Activated CD4-positive, alpha-beta T cell treated with anti-CD3 and anti-CD28 coated beads for 36 hours (primary cell): ENCODE measurements around the gene HSF4. TPM values are rescaled to one million over a fixed set of nuclear protein-coding genes. Genes with fewer than 3 reads are reported as not detected.
A peak's percentile ranks its signal among the peaks of the same experiment; 100 is the strongest.

ENCODE experiments used
- ATAC-seq: fragments of 200-7000 bp; cut with Tn5 transposase; one replicate; pipeline ENCODE4 v1.10.0; 2021; ENCODE audit warnings: mild to moderate bottlenecking, moderate library complexity
- CTCF ChIA-PET: fragments of 350-600 bp; sonication (Branson Sonifier 250); formaldehyde crosslinking; loops from one replicate; lab custom pipeline; 2021; ENCODE audit warnings: antibody characterized with exemption; lab: Charles Lee
- POLR2A ChIA-PET: fragments of 350-600 bp; sonication (Branson Sonifier 250); formaldehyde crosslinking; loops from one replicate; lab custom pipeline; 2021; ENCODE audit warnings: antibody characterized with exemption, inconsistent platforms; lab: Charles Lee
- DNase-seq: peaks from one replicate; pipeline ENCODE4 v3.0.0-alpha.2; 2020
- H3K27ac Mint-ChIP-seq: one replicate; pipeline ENCODE4 v1.8.0; 2021; ENCODE audit warnings: mixed read lengths
- H3K27me3 Mint-ChIP-seq: one replicate; pipeline ENCODE4 v1.8.0; 2021; ENCODE audit warnings: mixed read lengths
- H3K36me3 Mint-ChIP-seq: one replicate; pipeline ENCODE4 v1.8.0; 2021; ENCODE audit warnings: low read depth, mixed read lengths
- H3K4me1 Mint-ChIP-seq: one replicate; pipeline ENCODE4 v1.8.0; 2021; ENCODE audit warnings: mixed read lengths
- H3K4me3 Mint-ChIP-seq: one replicate; pipeline ENCODE4 v1.8.0; 2021; ENCODE audit warnings: mild to moderate bottlenecking, moderate library complexity, mixed read lengths
- H3K9me3 Mint-ChIP-seq: one replicate; pipeline ENCODE4 v1.8.0; 2021; ENCODE audit warnings: low read depth, mixed read lengths
- intact Hi-C, 2 experiments: fragments of 100-400 bp; cut with DNase I in 1 of 2; cut with micrococcal nuclease in 1 of 2; formaldehyde crosslinking; loops; one replicate each; pipeline versions ENCODE4 v1.14.2 to v1.15.1; 2022 to 2024; cut with DNase I, micrococcal nuclease
- total RNA-seq, 2 experiments: library from RNA; stranded (reverse); gene quantifications; one replicate each; pipeline ENCODE4 v1.2.3, GENCODE V29; 2021

Gene HSF4
- total RNA-seq, 2 experiments from 2014 or later, result 15.7 to 20.7 TPM

- ATAC-seq (peak; percentile 46), DNase-seq (peak; percentile 64)
- intact Hi-C loops, result no loop called here
- POLR2A ChIA-PET, result interaction anchor here (0.7 to 1.5 kb wide), 3 partner anchors 9 to 12 kb away, joined by 3 to 4 read pairs (median 3); partner anchors contain the start of genes FBXL8 and TRADD
- Mint-ChIP-seq H3K4me1 (peaks cover 15% of the 10 kb centered on the region), H3K4me3 (peak within 1 kb of the TSS; percentile 63), H3K27ac (no peak within 1 kb of the TSS), H3K9me3 (no peaks in the 10 kb centered on the region), H3K27me3 (peaks cover 14% of the 10 kb centered on the region), H3K36me3 (peaks cover 23% of the 10 kb centered on the region)
- CTCF ChIA-PET, result interaction anchor here (0.6 to 1.9 kb wide), 14 partner anchors 10 to 321 kb away, joined by 3 to 8 read pairs (median 4); no protein-coding TSS in a partner anchor
These were observed 13.6 kb upstream of the HSF4 start, which contains the start of gene B3GNT9 for GRCh38 chr16:67150833-67151396. Gene B3GNT9 (minus strand): TSS chr16:67150998. CDS start chr16:67150485, 513 bp downstream.

- ChIA-PET CTCF (interaction anchor here (0.6 to 1.9 kb wide), 17 partner anchors 9 to 198 kb away, joined by 3 to 8 read pairs (median 3); no protein-coding TSS in a partner anchor), POLR2A (interaction anchor here (0.7 to 1.5 kb wide), 3 partner anchors 9 to 11 kb away, joined by 3 to 4 read pairs (median 3); partner anchors contain the start of genes FBXL8 and TRADD)
- intact Hi-C loops, result no loop called here
- H3K36me3 Mint-ChIP-seq, result peaks cover 18% of the 10 kb centered on the region
- no peak for ATAC-seq
- H3K4me1 Mint-ChIP-seq, result peaks cover 21% of the 10 kb centered on the region
- peak overlapping the region; percentile 63 for H3K4me3 Mint-ChIP-seq
- H3K27ac Mint-ChIP-seq, result no peak overlapping the region
- peaks cover 14% of the 10 kb centered on the region for H3K27me3 Mint-ChIP-seq
- no peak for DNase-seq
- H3K9me3 Mint-ChIP-seq, result no peaks in the 10 kb centered on the region
These were observed 13.0 kb upstream of the HSF4 start for GRCh38 chr16:67151431-67152097.

- peaks cover 12% of the 10 kb centered on the region for H3K27me3 Mint-ChIP-seq
- CTCF ChIA-PET, result interaction anchor here (0.6 to 3.1 kb wide), 56 partner anchors 9 to 289 kb away, joined by 3 to 64 read pairs (median 6); partner anchors contain the start of genes CBFB, FHOD1, HSF4 and MATCAP1
- no peak overlapping the region for H3K27ac Mint-ChIP-seq
- POLR2A ChIA-PET, result interaction anchor here (0.6 to 1.1 kb wide), 2 partner anchors 136 to 137 kb away, joined by 3 to 4 read pairs; no protein-coding TSS in a partner anchor
- H3K36me3 Mint-ChIP-seq, result peaks cover 4% of the 10 kb centered on the region
- H3K4me1 Mint-ChIP-seq, result peaks cover 45% of the 10 kb centered on the region
- no peaks in the 10 kb centered on the region for H3K9me3 Mint-ChIP-seq
- ATAC-seq (no peak), DNase-seq (no peak)
- H3K4me3 Mint-ChIP-seq, result peak overlapping the region; percentile 59
- intact Hi-C loops, result loop anchor here (1.0 to 5.0 kb wide), 5 partner anchors 47 to 208 kb away; partner anchors contain the start of gene PHAF1 (in 1 of the 2)
These were observed 9.8 kb upstream of the HSF4 start for GRCh38 chr16:67154578-67155294.

- H3K9me3 Mint-ChIP-seq, result no peaks in the 10 kb centered on the region
- intact Hi-C loops, result loop anchor here (1.0 to 5.0 kb wide), 5 partner anchors 48 to 209 kb away; partner anchors contain the start of gene PHAF1 (in 1 of the 2)
- peaks cover 12% of the 10 kb centered on the region for H3K27me3 Mint-ChIP-seq
- peaks cover 4% of the 10 kb centered on the region for H3K36me3 Mint-ChIP-seq
- DNase-seq (peak; percentile 89), ATAC-seq (peak; percentile 40)
- ChIA-PET CTCF (interaction anchor here (0.6 to 3.1 kb wide), 55 partner anchors 8 to 288 kb away, joined by 3 to 64 read pairs (median 6); partner anchors contain the start of genes CBFB, E2F4, FHOD1 and HSF4), POLR2A (interaction anchor here (0.6 to 1.1 kb wide), 2 partner anchors 137 to 138 kb away, joined by 3 to 4 read pairs; no protein-coding TSS in a partner anchor)
- H3K4me1 Mint-ChIP-seq, result peaks cover 45% of the 10 kb centered on the region
- H3K4me3 Mint-ChIP-seq, result peak overlapping the region; percentile 59
- H3K27ac Mint-ChIP-seq, result no peak overlapping the region
These were observed 9.0 kb upstream of the HSF4 start for GRCh38 chr16:67155295-67156142.

- intact Hi-C loops, result loop anchor here in 1 of 2 experiments (5.0 kb wide), 1 partner anchor 49 kb away; the partner anchor contains the start of gene PHAF1
- no peak overlapping the region for H3K4me3 Mint-ChIP-seq
- no peak for DNase-seq
- peaks cover 7% of the 10 kb centered on the region for H3K27me3 Mint-ChIP-seq
- H3K36me3 Mint-ChIP-seq, result peaks cover 6% of the 10 kb centered on the region
- H3K4me1 Mint-ChIP-seq, result peaks cover 43% of the 10 kb centered on the region
- ChIA-PET POLR2A (no interaction called here), CTCF (interaction anchor here (0.6 to 4.4 kb wide), 22 partner anchors 19 to 222 kb away, joined by 3 to 64 read pairs (median 8); partner anchors contain the start of genes E2F4 and MATCAP1)
- no peak for ATAC-seq
- H3K9me3 Mint-ChIP-seq, result no peaks in the 10 kb centered on the region
- no peak overlapping the region for H3K27ac Mint-ChIP-seq
These were observed 8.3 kb upstream of the HSF4 start for GRCh38 chr16:67156143-67156844.

- no peak for DNase-seq
- POLR2A ChIA-PET, result no interaction called here
- H3K27ac Mint-ChIP-seq, result peak overlapping the region; percentile 2
- H3K27me3 Mint-ChIP-seq, result peaks cover 10% of the 10 kb centered on the region
- CTCF ChIA-PET, result interaction anchor here (0.6 to 4.4 kb wide), 17 partner anchors 9 to 223 kb away, joined by 3 to 39 read pairs (median 5); partner anchors contain the start of gene EXOC3L1
- intact Hi-C loops, result loop anchor here in 1 of 2 experiments (5.0 kb wide), 1 partner anchor 50 kb away; the partner anchor contains the start of gene PHAF1
- no peak for ATAC-seq
- peaks cover 48% of the 10 kb centered on the region for H3K4me1 Mint-ChIP-seq
- peaks cover 11% of the 10 kb centered on the region for H3K36me3 Mint-ChIP-seq
- H3K4me3 Mint-ChIP-seq, result no peak overlapping the region
- no peaks in the 10 kb centered on the region for H3K9me3 Mint-ChIP-seq
These were observed 7.3 kb upstream of the HSF4 start for GRCh38 chr16:67157106-67157748.

GRCh38 chr16:67157892-67158635, 6.5 kb upstream of the HSF4 start:
- Mint-ChIP-seq H3K27me3 (peaks cover 10% of the 10 kb centered on the region), H3K27ac (peak overlapping the region; percentile 93), H3K9me3 (no peaks in the 10 kb centered on the region), H3K4me1 (peaks cover 49% of the 10 kb centered on the region), H3K4me3 (peak overlapping the region; percentile 91), H3K36me3 (peaks cover 11% of the 10 kb centered on the region)
- CTCF ChIA-PET, result interaction anchor here (0.6 to 4.4 kb wide), 18 partner anchors 8 to 423 kb away, joined by 3 to 39 read pairs (median 5); partner anchors contain the start of gene EXOC3L1
- intact Hi-C loops, result loop anchor here (2.0 to 5.0 kb wide), 2 partner anchors 51 to 211 kb away; partner anchors contain the start of gene PHAF1 (in 1 of the 2)
- DNase-seq (no peak), ATAC-seq (no peak)
- POLR2A ChIA-PET, result interaction anchor here (0.6 to 0.8 kb wide), 3 partner anchors 89 to 173 kb away, joined by 3 to 5 read pairs (median 4); partner anchors contain the start of gene FHOD1
